PC-9 (cell line): ENCODE measurements around the gene ERC1. TPM values are rescaled to one million over a fixed set of nuclear protein-coding genes. Genes with fewer than 3 reads are reported as not detected.

ENCODE experiments used
- BruUV-seq: library from RNA; stranded (reverse); fragments of 400-500 nt; replicated peaks from 2 replicates; lab custom pipeline; 2021; lab: Mats Ljungman, UMichigan
- CTCF ChIA-PET: fragments of 300-600 bp; sonication (Branson Sonifier 250); formaldehyde crosslinking; loops from one replicate; lab custom pipeline; 2022; ENCODE audit warnings: antibody characterized with exemption; lab: Charles Lee
- POLR2A ChIA-PET: fragments of 300-600 bp; sonication (Branson Sonifier 250); formaldehyde crosslinking; loops from one replicate; lab custom pipeline; 2022; ENCODE audit warnings: antibody characterized with exemption; ENCODE audit not compliant: unreplicated experiment; lab: Charles Lee
- DNase-seq, 2 experiments: peaks; one replicate each; pipeline versions ENCODE4 v3.0.0 to v3.0.0-alpha.2; 2015 to 2022; ENCODE audit warnings: mixed read lengths in 1 of 2
- H2AFZ ChIP-seq: fragments of 200-600 bp; sonication (generic); 2 replicates; pipeline ENCODE4 v1.8.1; 2017; ENCODE audit warnings: antibody characterized with exemption
- H3F3A ChIP-seq: fragments of 200-600 bp; sonication (generic); 2 replicates; pipeline ENCODE4 v1.8.1; 2017; ENCODE audit warnings: antibody characterized with exemption, mild to moderate bottlenecking, low read depth; ENCODE audit not compliant: insufficient read depth
- H3K27ac ChIP-seq: fragments of 200-600 bp; sonication (generic); 2 replicates; pipeline ENCODE4 v1.6.1; 2016; ENCODE audit warnings: mixed run types
- H3K27me3 ChIP-seq: fragments of 200-600 bp; sonication (generic); 2 replicates; pipeline ENCODE4 v1.6.1; 2016; ENCODE audit warnings: low read depth, mixed run types; ENCODE audit not compliant: insufficient read depth
- H3K36me3 ChIP-seq: fragments of 200-600 bp; sonication (generic); 2 replicates; pipeline ENCODE4 v1.6.1; 2016; ENCODE audit warnings: low read depth, mixed run types
- H3K4me1 ChIP-seq: fragments of 200-600 bp; sonication (generic); replicated peaks from 2 replicates; pipeline ENCODE4 v1.6.1; 2016; ENCODE audit warnings: mixed run types; ENCODE audit not compliant: insufficient read depth
- H3K4me2 ChIP-seq: fragments of 200-600 bp; sonication (generic); 2 replicates; pipeline ENCODE4 v1.6.1; 2017; ENCODE audit warnings: mixed run types
- H3K4me3 ChIP-seq: fragments of 200-600 bp; sonication (generic); 2 replicates; pipeline ENCODE4 v1.6.1; 2016; ENCODE audit warnings: mixed run types
- H3K79me2 ChIP-seq: fragments of 200-600 bp; sonication (generic); 2 replicates; pipeline ENCODE4 v1.6.1; 2017; ENCODE audit warnings: low read depth, mixed run types
- H3K9me2 ChIP-seq: fragments of 200-600 bp; sonication (generic); 2 replicates; pipeline ENCODE4 v1.8.1; 2017; ENCODE audit warnings: mild to moderate bottlenecking; ENCODE audit not compliant: insufficient read depth
- H3K9me3 ChIP-seq: fragments of 200-600 bp; sonication (generic); 2 replicates; pipeline ENCODE4 v1.8.1; 2016; ENCODE audit warnings: low read depth; ENCODE audit not compliant: insufficient read depth
- H4K20me1 ChIP-seq: fragments of 200-600 bp; sonication (generic); 2 replicates; pipeline ENCODE4 v1.8.1; 2017; ENCODE audit not compliant: insufficient read depth
- CTCF ChIP-seq: fragments of 200-600 bp; sonication (generic); conservative IDR thresholded peaks from 2 replicates; pipeline ENCODE4 v1.6.1; 2017; ENCODE audit warnings: mixed run types, antibody characterized with exemption, mild to moderate bottlenecking, moderate library complexity
- EZH2 ChIP-seq: fragments of 200-600 bp; sonication (generic); IDR thresholded peaks from 2 replicates; pipeline ENCODE4 v1.8.0; 2017; ENCODE audit warnings: antibody characterized with exemption, low read depth
- intact Hi-C: fragments of 100-400 bp; cut with micrococcal nuclease; formaldehyde crosslinking; loops from one replicate; pipeline ENCODE4 v1.10.0; 2022; ENCODE audit not compliant: unreplicated experiment
- total RNA-seq: library from RNA; stranded (reverse); gene quantifications from 2 replicates; pipeline ENCODE4 v1.2.3, GENCODE V29; 2021

Gene ERC1
- total RNA-seq, 1 experiment from 2014 or later = 52.0 TPM

- CTCF ChIA-PET = no interaction called here
- H2AFZ ChIP-seq = no peak overlapping the region
- H4K20me1 ChIP-seq = no peaks in the 10 kb centered on the region
- intact Hi-C loops = no loop called here
- no peaks in the 10 kb centered on the region for H3K36me3 ChIP-seq
- no peak overlapping the region for H3K4me3 ChIP-seq
- no peaks in the 10 kb centered on the region for H3F3A ChIP-seq
- DNase-seq = no peak
- H3K27ac ChIP-seq = no peak overlapping the region
- POLR2A ChIA-PET = no interaction called here
- no peaks in the 10 kb centered on the region for H3K4me1 ChIP-seq
- no peak overlapping the region for H3K4me2 ChIP-seq
- TF ChIP-seq EZH2 = no peak
- no peak for TF ChIP-seq CTCF
- no peaks in the 10 kb centered on the region for H3K9me3 ChIP-seq
- H3K9me2 ChIP-seq = no peaks in the 10 kb centered on the region
- no peaks in the 10 kb centered on the region for H3K79me2 ChIP-seq
- H3K27me3 ChIP-seq = no peaks in the 10 kb centered on the region
- no TSS peak for BruUV-seq
Observed at GRCh38 chr12:1435456-1435855, 444.4 kb downstream of the ERC1 start.

- Histone ChIP-seq H3K4me3 (no peak overlapping the region), H4K20me1 (no peaks in the 10 kb centered on the region), H3K36me3 (no peaks in the 10 kb centered on the region), H3K27me3 (no peaks in the 10 kb centered on the region), H3K4me1 (no peaks in the 10 kb centered on the region), H3K27ac (no peak overlapping the region), H2AFZ (no peak overlapping the region), H3K79me2 (no peaks in the 10 kb centered on the region), H3K4me2 (no peak overlapping the region), H3K9me3 (no peaks in the 10 kb centered on the region), H3F3A (no peaks in the 10 kb centered on the region), H3K9me2 (no peaks in the 10 kb centered on the region)
- intact Hi-C loops = no loop called here
- BruUV-seq = no TSS peak
- POLR2A ChIA-PET = no interaction called here
- CTCF ChIA-PET = no interaction called here
- DNase-seq = no peak
- no peak for TF ChIP-seq CTCF
- no peak for TF ChIP-seq EZH2
Observed at GRCh38 chr12:1436015-1436414, 445.0 kb downstream of the ERC1 start.

GRCh38 chr12:1436981-1437380 is 446.0 kb downstream of the ERC1 start:
- Histone ChIP-seq H3K9me3 (no peaks in the 10 kb centered on the region), H3K79me2 (no peaks in the 10 kb centered on the region), H2AFZ (no peak overlapping the region), H3K4me2 (no peak overlapping the region), H3K36me3 (no peaks in the 10 kb centered on the region), H3K4me3 (no peak overlapping the region), H3F3A (no peaks in the 10 kb centered on the region), H4K20me1 (no peaks in the 10 kb centered on the region), H3K9me2 (no peaks in the 10 kb centered on the region), H3K27ac (no peak overlapping the region), H3K27me3 (no peaks in the 10 kb centered on the region), H3K4me1 (no peaks in the 10 kb centered on the region)
- DNase-seq = no peak
- no TSS peak for BruUV-seq
- POLR2A ChIA-PET = no interaction called here
- TF ChIP-seq EZH2 (no peak), CTCF (no peak)
- CTCF ChIA-PET = no interaction called here
- intact Hi-C loops = no loop called here
